ENCODE results near the gene DNASE1L1. TPM values are rescaled to one million over a fixed set of nuclear protein-coding genes. Genes with fewer than 3 reads are reported as not detected.

Gene DNASE1L1
- total RNA-seq, 4 donors from 2014 or later: 14.6 to 30.7 (median 21.2) TPM

DNA sequence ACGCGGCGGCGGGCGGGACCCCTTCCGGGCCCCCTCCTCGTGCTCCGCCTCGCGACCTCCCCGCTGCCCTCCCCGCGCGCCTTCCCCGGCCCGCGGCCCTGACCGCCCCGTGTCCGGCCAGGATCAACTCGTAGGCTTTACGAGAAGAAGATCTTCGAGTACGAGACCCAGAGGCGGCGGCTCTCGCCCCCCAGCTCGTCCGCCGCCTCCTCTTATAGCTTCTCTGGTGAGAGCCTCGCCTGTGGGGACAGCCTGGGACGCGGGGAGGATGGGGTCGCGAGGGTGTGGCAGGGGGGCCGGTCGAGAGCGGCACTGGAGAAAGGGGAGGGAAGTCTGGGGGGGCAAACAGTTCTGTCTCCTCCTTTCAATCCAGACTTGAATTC is 29.5 kb downstream of the DNASE1L1 start:
- Histone ChIP-seq H3K27me3 (no peaks in the 10 kb centered on the region), H3K9me3 (no peaks in the 10 kb centered on the region), H3K36me3 (no peaks in the 10 kb centered on the region), H3K4me3 (peak overlapping the region; percentile 78), H3K27ac (peak overlapping the region; percentile 97), H3K4me1 (peaks cover 24% of the 10 kb centered on the region)
- 48% methylated on average over 26 of the region's 38 CpGs for WGBS
- no peak for DNase-seq (ENCODE audit: low spot score in 2 of 2)
- TF ChIP-seq EP300 (IDR thresholded peaks at IDR 0.05) (no peak), POLR2AphosphoS5 (IDR thresholded peaks at IDR 0.05) (no peak), POLR2A (IDR thresholded peaks at IDR 0.05) (no peak)
- TF ChIP-seq, protein P1, sequence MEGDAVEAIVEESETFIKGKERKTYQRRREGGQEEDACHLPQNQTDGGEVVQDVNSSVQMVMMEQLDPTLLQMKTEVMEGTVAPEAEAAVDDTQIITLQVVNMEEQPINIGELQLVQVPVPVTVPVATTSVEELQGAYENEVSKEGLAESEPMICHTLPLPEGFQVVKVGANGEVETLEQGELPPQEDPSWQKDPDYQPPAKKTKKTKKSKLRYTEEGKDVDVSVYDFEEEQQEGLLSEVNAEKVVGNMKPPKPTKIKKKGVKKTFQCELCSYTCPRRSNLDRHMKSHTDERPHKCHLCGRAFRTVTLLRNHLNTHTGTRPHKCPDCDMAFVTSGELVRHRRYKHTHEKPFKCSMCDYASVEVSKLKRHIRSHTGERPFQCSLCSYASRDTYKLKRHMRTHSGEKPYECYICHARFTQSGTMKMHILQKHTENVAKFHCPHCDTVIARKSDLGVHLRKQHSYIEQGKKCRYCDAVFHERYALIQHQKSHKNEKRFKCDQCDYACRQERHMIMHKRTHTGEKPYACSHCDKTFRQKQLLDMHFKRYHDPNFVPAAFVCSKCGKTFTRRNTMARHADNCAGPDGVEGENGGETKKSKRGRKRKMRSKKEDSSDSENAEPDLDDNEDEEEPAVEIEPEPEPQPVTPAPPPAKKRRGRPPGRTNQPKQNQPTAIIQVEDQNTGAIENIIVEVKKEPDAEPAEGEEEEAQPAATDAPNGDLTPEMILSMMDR (IDR thresholded peaks at IDR 0.05): no peak

DNA sequence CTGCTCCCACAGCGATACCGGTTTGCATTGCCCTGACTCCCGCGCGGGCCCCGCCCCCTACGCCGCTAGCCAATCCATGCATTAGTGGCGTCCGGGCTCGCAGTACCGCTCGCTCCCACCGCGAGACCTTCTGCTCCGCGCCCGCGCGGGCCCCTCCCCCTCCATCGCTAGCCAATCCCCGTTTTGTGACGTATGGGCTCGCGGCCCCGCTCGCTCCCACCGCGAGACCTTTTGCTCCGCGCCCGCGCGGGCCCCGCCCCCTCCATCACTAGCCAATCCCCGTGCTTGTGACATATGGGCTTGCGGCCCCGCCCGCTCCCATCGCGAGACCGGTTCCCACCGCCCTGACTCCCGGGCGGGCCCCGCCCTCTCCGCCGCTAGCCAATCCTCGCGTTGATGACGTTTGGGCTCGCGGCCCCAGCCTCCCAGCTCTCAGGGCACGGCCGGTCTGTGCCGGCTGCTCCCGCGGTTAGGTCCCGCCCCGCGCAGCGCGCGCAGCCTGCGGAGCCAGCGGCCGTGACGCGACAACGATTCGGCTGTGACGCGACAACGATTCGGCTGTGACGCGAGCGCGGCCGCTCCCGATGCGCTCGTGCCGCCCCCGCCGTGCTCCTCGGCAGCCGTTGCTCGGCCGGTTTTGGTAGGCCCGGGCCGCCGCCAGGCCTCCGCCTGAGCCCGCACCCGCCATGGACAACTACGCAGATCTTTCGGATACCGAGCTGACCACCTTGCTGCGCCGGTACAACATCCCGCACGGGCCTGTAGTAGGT is 30.1 kb downstream of the DNASE1L1 start, which contains the start of gene EMD:
EMD (plus strand) TSS at position 497 of the 770 bp plus-strand sequence; CDS start at position 687, 190 bp downstream.
- Histone ChIP-seq H3K4me1 (peaks cover 30% of the 10 kb centered on the region), H3K36me3 (no peaks in the 10 kb centered on the region), H3K9me3 (no peaks in the 10 kb centered on the region), H3K4me3 (peak within 1 kb of the TSS; percentile 78), H3K27me3 (no peaks in the 10 kb centered on the region), H3K27ac (peak within 1 kb of the TSS; percentile 97)
- peak in 2 of 3 donors; percentile 24 to 66 for TF ChIP-seq POLR2AphosphoS5 (IDR thresholded peaks at IDR 0.05)
- no peak for TF ChIP-seq EP300 (IDR thresholded peaks at IDR 0.05)
- TF ChIP-seq, protein P1 (IDR thresholded peaks at IDR 0.05): no peak
- TF ChIP-seq POLR2A (IDR thresholded peaks at IDR 0.05): peak; percentile 12 to 79
- WGBS: 46% methylated on average over 81 of the region's 103 CpGs
- peak; percentile 97 to 98 for DNase-seq (ENCODE audit: low spot score in 2 of 2)

DNA sequence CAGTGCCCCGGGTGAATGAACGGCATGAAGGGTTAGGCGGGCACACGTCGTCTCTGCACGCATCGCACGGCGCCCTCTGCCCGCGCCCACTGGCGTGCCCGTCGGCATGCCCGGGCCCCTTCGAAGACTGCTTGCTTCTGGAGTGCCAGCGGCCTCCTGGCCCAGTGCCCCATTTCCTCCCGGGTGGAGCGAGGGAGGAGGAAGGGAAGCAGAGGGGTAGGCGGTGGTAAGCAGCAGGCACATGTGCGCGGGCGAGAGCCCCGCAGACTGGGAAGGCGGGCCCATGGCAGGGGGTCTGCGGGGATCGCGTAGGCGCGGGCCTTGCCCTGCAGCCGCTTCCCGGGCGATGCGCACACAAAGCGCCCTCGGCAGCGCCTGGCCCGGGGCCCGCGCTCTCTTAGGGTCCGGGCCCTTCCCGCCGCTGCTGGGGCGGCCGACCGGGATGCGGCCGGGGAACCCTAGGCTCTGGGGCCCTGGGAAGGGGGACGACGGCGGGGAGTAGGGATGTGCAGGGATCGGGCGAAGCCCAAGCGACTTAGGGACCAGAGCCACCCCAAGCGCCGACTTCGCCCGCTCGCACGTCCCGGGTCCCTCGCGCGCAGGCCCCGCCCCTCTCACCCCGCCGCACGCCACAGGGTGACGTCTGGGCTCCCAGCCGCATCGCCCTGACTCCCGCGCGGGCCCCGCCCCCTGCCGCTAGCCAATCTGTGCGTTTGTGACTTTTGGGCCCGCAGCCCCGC is 30.8 kb downstream of the DNASE1L1 start:
- peak overlapping the region; percentile 95 for H3K27ac ChIP-seq
- no peak for TF ChIP-seq POLR2AphosphoS5 (IDR thresholded peaks at IDR 0.05)
- TF ChIP-seq, protein P1 (IDR thresholded peaks at IDR 0.05): no peak
- no peak for TF ChIP-seq EP300 (IDR thresholded peaks at IDR 0.05)
- TF ChIP-seq POLR2A (IDR thresholded peaks at IDR 0.05): peak in 1 of 2 donors; percentile 65
- peak overlapping the region; percentile 56 for H3K4me3 ChIP-seq
- WGBS: 50% methylated on average over 23 of the region's 79 CpGs
- H3K27me3 ChIP-seq: no peaks in the 10 kb centered on the region
- H3K36me3 ChIP-seq: no peaks in the 10 kb centered on the region
- H3K4me1 ChIP-seq: peaks cover 37% of the 10 kb centered on the region
- no peaks in the 10 kb centered on the region for H3K9me3 ChIP-seq
- DNase-seq (ENCODE audit: low spot score in 2 of 2): no peak

DNA sequence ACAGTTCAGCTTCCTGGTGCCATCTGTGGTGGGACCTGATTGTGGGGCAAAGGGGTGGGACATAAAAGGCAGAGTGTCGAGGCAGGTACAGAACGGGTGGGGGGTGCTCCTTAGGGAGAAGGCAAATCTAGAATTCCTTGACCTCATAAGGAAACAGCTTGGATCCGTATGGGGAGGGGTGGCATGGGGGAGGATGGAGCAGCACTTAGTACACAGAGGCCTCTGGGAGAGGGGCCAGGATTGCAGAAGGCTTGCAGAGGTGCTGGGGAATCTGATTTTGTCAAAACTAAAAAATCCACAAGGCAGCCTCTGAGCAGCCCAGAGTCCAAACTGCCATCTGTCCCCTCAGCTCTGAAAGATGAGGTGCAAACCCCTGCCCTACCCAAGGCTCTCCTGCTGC is 32.3 kb downstream of the DNASE1L1 start:
- Histone ChIP-seq H3K9me3 (no peaks in the 10 kb centered on the region), H3K4me1 (peaks cover 52% of the 10 kb centered on the region), H3K27me3 (no peaks in the 10 kb centered on the region), H3K36me3 (no peaks in the 10 kb centered on the region), H3K27ac (no peak overlapping the region), H3K4me3 (no peak overlapping the region)
- 82% methylated on average over 3 of the region's 3 CpGs for WGBS
- TF ChIP-seq EP300 (IDR thresholded peaks at IDR 0.05) (no peak), POLR2AphosphoS5 (IDR thresholded peaks at IDR 0.05) (no peak), POLR2A (IDR thresholded peaks at IDR 0.05) (no peak)
- TF ChIP-seq, protein P1 (IDR thresholded peaks at IDR 0.05): no peak
- DNase-seq (ENCODE audit: low spot score in 2 of 2): no peak

DNA sequence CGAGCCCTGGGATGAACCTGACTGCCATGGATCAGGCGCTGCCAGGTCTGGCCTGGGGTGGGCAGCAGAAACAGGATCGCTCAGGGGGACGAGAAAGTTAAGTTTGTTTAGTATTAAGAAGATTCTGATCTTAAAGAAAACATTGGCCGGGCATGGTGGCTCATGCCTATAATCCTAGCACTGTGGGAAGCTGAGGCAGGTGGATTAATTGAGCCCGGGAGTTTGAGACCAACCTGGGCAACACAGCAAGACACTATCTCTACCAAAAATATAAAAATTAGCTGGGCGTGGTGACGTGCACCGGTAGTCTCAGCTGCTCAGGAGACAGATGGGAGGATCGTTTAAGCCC is 33.9 kb downstream of the DNASE1L1 start:
- no peaks in the 10 kb centered on the region for H3K9me3 ChIP-seq
- peaks cover 47% of the 10 kb centered on the region for H3K4me1 ChIP-seq
- TF ChIP-seq EP300 (IDR thresholded peaks at IDR 0.05) (no peak), POLR2AphosphoS5 (IDR thresholded peaks at IDR 0.05) (no peak), POLR2A (IDR thresholded peaks at IDR 0.05) (no peak)
- TF ChIP-seq, protein P1 (IDR thresholded peaks at IDR 0.05): no peak
- WGBS: 63% methylated on average over 10 of the region's 10 CpGs
- H3K27me3 ChIP-seq: no peaks in the 10 kb centered on the region
- no peaks in the 10 kb centered on the region for H3K36me3 ChIP-seq
- DNase-seq (ENCODE audit: low spot score in 2 of 2): no peak
- peak overlapping the region; percentile 67 for H3K4me3 ChIP-seq
- H3K27ac ChIP-seq: peak overlapping the region; percentile 71

All from suprapubic skin (tissue), 4 donors.